Measurements from ENCODE around the gene CDK18.
"Not testable (repeated sequence)": the region's sequence is repeated elsewhere in the genome, so short reads cannot be mapped to it uniquely, and the experiment has no call there.

The CDK18 gene

DNA sequence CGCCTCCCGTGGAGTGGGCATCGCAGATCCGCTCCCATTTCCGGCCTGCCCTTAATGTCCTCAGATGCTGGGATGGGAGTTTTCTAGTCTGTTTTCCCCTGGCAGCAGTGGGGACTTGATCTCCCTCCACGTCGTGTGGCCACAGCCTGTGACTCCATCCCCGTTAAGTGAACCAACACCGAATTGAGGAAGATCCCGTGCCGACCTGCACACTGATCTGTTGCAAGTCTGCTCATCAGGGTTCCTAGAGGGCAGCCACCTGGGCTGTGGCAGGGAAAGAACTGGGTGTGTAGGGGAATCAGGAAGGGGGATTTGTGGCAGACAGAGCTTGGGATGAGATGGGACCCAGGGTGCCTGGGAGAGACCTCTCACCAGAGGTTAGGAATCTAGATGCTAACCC is 23.3 kb upstream of the CDK18 start:
- no peak for DNase-seq

DNA sequence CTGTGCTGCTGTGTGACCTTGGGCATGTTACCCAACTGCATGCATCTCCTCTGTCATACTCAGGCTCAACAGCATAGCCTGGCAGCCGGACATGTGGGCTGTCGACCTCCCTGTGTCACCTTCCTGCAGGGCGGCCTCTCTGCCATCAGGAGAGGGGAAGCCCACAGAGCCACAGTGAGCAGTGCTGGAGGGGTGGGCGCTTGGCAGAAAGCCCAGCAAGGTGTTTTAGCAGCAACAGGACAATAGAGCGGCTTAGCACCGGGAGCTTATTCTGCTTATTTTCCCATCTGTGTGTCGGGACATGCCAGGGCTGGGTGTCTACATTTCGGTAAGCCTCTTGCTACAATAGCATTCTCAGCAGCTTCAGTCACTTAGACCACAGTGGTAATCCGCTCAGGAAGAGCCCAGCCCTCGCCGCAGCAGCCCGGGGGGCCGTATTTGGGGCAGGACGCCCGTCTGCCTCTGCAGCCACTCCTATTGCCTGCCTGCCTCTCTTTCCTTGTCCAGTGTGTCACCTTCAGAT is 22.8 kb upstream of the CDK18 start:
- peak in 2 of 3 experiments; percentile 35 to 64 for DNase-seq

DNA sequence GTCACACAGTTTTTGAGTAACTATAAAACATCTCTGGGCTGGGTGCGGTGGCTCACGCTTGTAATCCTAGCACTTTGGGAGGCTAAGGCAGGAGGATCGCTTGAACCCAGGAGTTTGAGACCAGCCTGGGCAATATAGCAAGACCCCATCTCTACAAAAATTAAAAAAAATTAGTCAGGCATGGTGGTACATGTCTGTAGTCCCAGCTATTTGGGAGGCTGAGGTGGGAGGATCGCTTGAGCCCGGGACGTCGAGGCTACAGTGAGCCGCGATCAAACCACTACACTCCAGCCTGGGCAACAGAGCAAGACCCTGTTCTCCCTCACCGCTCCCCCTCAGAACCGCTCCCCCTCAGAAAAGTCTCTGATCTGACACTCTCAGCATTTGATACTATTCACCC is 21.9 kb upstream of the CDK18 start:
- not testable (repeated sequence) for DNase-seq

DNA sequence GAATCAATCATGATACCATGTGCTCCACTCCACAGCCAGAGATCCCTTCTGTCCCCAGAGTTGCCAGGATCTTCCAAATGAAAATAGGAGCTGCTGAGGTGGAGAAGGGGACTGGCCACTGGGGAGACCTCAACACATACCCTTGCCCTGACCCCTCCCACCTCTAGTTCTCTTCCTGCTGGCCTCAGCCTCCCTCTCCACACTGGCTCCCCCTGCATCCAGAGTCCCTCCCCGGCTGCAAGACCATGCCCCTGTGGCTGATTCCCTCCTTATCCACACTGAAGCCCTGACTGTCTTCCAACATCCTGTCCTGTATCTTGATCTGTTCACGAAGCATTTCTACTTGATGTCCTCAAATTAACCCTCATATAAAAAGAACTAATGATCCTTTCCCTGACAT is 21.1 kb upstream of the CDK18 start:
- no peak for DNase-seq

DNA sequence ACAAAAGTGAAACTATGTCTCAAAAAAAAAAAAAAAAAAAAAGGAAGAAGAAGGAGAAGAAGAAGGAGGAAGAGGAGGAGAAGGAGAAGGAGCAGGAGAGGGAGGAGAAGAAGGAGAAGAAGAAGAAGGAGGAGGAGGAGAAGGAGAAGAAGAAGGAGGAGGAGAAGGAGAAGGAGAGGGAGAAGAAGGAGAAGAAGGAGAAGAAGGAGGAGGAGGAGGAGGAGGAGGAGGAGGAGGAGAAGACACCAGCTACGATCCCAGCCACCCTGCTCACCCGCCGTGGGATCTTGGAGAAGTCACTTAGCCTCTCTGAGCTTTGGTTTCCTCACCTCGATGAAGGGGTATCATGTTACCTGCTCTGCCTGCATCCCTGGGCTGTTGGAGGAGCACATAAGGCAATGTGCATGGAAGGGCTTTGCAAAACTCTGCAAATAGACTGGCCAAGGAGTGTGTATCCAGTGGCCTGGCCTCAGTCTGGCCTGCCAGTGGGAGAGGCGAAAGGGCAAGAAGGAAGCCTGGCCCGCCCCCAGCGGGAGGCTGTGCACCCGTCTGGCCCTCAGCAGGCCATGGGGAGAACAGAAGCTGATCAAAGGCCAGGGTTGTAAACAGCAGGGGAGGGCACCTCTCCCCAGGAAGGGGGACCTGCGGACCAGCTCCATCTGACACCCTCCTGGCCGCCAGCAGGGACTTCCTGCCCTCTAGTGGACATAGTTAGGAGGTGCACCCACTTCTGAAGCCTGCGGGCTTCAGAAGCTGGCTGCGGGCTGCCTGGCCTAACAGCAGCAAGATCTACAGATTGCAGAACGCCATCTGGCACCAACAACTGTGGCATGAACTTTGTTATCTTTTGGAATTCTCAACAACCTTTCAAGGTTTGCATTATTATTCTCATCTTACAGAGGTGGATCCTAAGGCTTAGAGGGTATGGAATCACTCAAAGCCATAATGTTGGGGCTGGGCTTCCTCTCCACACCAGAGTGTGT is 19.2 kb upstream of the CDK18 start:
- DNase-seq = peak; percentile 74 to 95 (median 91)

DNA sequence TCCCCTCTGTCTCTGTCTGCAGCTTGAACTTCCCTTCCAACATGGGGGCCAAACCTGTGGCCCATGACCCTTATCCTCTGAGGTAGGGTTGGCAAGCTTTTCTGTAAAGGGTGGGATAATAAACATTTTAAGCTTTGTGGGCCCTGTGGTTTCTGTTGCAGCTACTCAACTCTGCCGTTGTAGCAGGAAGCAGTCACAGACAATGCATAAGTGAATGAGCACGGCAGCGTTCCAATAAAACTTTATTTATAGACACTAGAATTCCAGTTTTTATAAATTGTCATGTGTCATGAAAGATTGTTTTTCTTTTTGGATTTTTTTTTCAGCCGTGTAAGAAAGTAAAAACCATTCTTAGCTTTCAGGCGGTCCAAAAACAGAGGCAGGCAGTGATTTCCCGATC is 18.2 kb upstream of the CDK18 start:
- no peak for DNase-seq

DNA sequence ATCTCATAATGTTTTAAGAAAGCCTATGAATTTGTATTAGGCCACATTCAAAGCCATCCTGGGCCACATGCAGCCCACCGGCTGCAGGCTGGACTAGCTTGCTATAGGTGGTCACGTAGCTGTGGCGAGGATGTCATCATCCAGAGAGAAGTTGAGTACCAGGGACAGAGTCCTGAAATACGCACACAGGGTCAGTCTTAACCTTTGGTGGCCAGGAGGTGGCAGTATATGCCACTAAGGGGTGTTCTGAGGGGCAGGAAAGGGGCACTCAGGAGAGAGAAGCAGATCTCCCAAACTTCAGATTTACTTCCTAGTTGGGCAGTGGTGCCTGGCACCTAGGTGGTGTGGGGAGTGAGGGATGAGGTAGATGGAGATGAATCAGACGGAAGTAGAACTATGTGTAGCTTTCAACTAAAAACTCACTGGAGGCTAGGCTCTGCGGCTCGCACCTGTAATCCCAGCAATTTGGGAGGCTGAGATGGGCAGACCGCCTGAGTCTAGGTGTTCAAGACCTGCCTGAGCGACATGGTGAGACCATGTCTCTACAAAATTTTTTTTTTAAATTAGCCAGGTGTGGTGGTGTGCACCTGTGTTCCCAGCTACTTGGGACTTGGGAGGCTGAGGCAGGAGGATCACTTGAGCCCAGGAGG is 16.3 kb upstream of the CDK18 start:
- DNase-seq = peak; percentile 71 to 91 (median 87)

DNA sequence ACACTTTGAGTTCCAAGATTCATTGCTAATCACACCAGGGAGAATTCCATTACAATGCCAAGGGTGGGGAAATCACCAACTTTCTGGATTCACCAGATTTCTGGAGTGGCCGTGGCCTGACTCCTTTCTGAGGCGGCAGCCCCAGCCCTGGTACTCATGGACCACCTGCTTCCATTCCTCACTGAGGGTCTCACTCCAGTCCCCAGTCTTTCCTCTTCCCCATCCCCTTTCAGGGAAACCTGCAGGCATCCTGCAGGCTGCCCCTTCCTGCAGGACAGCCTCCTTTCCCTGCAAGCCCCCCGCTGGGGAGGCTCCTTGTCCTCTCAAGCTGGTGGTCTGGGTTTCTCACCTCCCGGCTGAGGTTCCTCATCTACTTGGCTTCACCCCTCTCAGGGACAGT is 12.7 kb upstream of the CDK18 start:
- DNase-seq = no peak

DNA sequence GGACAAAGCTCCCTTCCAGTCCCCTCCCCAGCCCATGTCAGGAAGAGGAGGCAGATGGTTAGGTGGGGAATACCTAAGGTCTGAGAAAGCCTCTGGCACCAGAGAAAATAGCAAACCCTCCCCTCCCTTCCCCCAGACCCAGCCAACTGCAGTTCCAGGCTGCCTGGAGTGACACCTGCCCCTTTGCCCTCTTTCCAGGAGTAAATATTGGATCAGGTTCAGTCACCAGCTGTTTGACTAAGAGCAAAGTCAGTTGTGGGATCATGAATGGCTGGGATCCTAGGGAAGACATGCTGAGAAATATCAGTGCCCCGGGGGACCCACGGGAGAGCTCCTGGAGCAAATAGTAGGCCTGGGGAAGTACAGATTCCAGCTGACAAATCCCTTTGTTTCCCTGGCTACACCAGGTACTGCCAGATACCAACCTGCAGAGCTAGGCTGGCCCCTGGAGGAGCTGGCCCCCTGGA is 12.2 kb upstream of the CDK18 start:
- DNase-seq = peak; percentile 74 to 96 (median 80)

DNA sequence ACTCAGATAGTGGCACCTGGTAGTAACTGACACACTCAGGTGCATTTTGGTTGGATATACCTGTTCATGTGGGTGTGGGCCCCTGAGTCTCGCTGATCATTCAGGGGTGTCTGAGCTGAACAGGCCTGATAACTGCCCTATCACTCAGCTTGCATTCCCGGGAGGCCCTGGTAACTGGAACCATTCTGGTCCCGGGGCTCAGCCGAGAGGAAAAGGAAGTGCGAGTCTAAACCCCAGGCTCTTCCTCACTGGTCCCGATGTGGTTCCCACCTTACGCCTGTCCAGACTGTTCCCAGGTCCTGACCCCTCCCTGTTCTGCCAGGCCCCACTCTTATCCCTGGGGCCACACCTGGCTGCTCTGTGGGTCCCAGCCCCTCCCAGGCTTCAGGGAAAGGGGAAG is 11.7 kb upstream of the CDK18 start:
- DNase-seq = no peak

DNA sequence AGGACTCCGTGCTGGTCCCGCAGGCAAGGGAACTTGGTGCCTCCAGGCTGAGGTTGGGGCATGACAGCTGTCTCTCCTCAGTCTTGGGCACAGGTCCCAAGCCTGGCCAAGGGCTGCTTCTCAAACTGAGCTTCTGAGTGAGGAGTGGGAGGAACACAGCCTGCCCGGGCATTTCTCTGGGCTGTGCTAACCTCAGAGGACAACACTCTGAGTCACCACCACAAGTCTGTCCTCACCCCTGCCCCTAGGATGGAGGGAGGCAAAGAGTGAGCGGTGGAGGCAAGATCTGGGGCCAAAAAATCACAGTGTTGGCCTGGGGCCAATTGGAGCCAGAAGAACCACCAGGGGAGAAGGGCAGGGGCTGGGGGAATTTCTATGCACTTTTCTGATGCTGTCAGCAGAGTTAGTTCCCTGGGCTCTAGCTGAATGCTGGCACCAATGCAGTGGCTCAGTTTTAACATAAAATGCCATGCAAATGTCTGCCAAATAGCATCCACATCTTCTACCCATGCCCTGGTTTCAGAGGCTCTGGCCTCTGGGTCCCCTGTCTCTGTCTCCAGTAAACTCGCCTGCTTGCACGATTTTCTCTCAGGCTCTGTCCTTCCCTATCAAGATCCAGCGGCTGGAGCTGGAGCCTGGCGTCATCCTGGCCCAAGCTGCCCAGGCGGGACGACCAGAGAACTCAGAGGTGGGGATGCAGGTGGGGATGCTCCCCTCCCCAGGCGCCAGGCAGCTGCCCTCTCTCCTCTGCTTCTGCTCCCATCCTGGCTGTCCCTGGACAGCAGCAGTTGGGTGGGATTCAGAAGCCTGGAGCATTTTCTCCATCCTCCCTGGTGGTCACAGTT is 11.0 kb upstream of the CDK18 start:
- peak in 1 of 3 experiments; percentile 43 for DNase-seq

DNA sequence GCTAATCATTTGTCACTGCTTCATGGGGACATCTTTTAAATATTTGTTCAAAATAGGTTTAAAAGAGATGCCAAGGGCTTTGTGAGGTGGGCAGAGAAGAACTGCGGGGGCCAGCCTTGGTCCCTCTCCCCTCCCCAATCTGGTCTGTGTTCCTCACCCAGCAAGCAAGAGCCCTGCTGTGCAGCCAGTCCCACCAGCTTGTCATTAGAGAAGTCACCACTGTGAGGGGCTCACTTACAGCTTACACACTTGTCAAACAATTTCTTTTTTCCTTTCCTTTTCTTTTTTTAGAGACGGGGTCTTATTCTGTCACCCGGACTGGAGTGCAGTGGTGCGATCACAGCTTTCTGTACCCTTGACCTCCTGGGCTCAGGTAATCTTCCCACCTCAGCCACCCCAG is 10.4 kb upstream of the CDK18 start:
- peak in 1 of 3 experiments; percentile 30 for DNase-seq

DNA sequence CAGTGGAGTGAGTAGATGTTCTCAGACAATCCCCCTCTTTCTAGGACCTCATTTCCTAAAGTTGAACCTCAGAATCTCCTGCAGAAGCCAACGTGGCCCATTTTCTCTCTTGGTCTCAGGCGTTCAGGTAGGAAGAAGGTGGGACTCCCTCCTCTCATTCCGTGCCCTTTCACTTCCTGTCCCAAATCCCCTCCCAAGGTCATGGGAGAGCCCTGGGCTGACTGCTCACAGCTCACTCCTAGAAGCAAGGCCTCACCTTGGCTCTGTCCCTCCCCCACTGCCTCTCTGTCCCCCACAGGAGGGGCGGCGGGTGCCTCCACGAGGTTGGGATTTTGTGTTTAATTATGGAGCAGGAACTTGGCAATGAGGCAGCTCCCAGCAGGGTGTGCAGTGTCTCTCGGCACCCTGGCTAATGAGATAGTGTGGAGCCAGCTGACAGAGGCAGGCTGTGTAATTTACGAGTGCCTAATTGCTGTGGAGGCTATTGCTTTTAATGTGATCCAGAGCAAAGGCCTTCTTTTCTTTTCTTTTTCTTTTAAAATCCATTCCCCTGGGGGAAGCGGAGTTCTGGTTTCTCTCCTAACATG is 9.1 kb upstream of the CDK18 start:
- peak; percentile 78 to 99 (median 95) for DNase-seq

DNA sequence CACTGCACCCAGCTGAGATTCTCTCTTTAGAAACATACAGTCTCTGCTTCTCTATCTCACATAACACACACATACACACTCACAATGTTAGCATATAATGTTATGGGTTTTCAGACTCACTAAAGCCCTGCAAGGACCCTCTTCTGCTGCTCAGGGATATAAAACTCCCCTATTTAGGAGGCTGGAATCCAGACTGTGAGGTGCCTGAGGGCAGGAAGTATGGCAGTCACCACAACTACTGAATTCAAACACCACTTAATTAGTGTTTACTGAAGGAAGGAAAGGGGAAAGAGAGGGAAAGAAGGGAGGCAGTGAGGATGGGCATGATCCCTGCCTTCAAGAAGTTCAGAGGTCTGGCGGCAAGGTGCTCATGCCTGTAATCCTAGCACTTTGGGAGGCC is 7.8 kb upstream of the CDK18 start:
- DNase-seq = peak in 1 of 3 experiments; percentile 51

DNA sequence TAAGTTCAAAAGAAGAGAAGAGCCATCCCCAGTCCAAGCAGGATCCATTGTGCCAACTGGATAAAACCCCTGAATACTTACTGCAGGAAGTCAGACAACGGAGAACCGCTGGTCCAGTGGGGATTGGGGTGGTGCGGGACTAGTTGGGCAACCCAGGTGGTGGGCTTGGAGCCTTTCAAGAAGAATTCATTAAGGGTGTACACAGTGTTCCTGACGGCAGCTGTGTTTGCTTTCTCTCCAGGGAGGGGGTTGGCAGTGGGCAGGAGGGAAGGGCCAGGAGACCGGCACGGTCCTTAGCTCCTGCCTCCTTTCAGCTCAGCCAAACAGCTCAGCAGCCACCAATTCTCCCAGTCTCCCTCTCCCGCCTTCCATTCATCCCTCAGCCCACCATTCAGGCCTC is 7.1 kb upstream of the CDK18 start:
- peak; percentile 76 to 95 (median 80) for DNase-seq

DNA sequence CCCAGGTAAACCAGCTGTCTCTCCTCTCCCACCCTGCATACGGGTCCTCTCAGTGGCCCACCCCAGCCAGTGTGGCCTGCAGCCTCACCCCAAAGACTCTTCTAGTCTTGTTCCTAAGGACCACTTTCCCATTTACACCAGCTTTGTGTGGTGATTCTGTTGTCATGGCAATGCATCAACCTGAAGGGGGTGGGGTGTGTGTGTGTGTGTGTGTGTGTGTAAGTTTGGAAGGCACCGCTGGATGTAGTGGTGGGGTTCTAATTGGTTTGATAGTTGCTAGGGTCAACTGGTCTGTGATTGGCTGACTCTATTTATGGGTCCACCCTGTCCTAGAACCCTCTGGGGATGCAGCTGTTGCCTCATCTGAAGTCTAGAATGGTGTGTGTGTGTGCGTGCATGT is 4.7 kb upstream of the CDK18 start:
- no peak for DNase-seq

DNA sequence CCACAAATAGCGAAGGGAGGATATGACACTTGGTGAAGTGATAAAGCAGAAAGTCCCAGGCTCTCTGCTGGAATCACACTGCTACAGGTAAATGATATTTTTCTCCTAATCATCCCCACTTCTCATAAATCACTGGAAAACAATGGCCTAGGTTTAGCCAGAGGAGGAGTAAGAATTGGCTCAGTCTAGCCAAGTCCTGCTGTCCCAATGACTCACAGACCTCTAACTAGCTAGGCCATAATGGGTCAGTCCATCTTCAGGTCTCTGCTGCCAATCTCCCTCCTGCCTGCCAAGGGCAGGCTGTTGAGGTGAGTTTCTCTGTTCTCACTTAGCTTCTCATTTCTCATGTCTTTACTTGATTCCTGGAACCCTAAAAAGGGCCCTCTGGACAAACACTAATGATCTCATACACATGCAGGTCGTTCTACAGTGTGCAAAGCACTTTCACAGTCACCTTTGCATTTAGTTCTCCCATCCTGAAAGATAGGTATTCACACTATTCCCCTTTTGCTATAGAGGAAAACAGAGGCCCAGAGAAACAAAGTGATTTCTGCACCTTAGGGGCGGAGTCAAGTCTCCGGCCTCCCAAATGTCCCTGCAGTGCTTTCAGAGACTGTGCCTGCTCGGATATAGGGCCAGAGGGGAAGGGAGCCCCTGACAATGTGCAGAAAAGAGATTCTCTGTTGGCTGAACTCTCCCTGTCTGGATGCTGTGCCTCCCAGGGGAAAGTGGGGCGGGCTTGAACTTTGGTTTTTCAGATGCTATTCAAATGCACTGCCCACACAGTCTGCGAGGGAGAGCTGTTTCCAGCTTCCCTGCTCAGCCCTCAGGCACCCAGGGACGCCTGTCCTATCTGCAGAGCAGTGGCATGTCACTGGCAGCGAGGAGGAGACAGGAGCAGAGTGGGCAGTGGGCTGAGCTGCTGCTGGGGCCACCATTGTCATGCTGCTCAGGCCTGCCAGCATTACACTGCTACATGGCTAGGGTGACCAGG is 3.9 kb upstream of the CDK18 start:
- no peak for DNase-seq

DNA sequence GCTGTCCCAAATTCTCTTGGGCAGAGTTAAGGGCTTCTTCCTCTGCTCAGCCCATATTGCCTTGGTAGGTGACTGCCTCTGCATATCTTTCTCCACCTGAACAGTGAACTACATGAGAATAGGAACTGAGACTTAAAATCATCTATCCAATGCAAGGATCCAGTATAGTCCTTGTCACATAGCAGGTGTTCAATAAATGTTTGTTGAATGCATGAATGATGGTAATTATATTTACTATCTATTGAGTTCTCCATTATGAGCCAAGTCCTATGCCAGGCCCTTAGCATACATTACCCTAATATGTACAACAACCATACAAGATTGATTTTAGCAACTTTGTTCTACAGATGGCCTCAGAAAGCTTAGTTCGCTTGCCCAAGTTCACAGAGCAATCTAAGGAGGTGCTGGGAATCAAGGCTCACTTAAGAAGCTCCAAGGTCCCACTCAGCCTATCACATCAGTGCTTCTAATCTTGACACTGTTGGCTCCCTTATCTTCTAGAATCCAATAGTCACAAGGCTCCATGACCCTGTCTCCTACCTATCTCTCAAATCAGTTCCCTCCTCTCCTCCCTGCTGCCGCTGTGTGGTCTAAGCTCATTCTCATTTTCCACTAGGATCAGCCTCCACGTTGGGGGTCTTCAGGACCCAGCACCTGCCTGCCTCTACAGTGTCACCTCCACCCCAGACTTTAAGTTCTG is 2.2 kb upstream of the CDK18 start:
- DNase-seq = no peak

DNA sequence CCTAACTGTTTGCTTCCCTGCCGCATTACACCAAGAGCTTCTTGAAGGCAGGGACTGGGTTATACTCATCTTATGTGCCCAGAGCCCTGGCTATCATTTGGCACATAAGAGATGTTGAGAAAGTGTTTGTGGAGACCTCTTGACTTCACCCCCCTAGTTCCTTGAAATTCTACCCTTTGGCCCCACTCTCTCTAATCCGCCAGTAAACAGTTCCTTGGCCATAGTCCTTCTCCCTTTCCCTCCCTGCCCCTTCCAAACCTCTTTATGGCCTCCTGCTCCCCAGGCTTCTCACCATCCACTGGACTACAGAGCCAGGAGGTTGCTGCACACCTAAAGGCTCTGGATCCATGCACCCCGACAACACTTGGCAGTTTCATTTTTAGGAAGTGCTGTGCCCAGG is 1.5 kb upstream of the CDK18 start:
- no peak for DNase-seq

DNA sequence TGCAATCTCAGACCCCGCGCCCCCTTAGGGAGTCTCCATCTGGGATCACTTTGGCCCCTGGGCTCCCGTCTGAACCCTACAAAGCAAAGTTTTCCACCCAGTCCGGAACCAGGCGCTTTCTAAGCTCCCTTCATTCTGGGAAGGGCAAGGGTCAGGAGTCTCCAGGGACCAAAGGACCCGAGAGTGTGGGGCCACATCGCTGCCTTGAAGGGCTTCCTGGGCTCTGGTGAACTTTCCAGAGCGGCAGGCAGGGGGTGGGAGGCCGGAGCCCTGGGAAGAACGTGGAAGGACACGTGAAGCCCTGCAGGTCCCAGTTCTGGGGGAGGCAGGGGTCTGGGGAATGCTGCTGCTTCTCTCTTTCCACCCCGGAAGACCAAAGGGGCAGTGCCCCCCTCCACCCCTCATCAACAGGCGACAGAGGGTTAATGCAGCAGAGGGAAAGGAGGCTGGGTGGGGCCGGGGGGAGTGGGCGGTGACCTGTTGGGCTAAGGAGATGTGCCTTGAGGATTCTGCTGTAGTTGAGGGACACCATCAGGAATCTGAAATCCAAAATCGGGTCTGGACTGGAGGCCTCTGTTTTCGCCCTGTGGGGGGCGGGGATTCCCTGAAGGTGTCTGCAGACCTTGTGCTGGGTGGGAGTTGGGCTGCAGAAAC is 734 bp downstream of the CDK18 start:
- peak; percentile 47 to 73 (median 64) for DNase-seq
